Brain microvascular endothelial cell (primary cell): ENCODE measurements around the gene MET.

ENCODE experiments used
- DNase-seq: peaks from one replicate; pipeline ENCODE4 v3.0.0-alpha.2; 2020
- H3K27ac ChIP-seq: fragments of 250-450 bp; sonication (Bioruptor Pico); 2 replicates; pipeline ENCODE4 v1.5.1; 2020; ENCODE audit warnings: mild to moderate bottlenecking, moderate library complexity
- H3K27me3 ChIP-seq: fragments of 250-450 bp; sonication (Bioruptor Pico); replicated peaks from 2 replicates; pipeline ENCODE4 v1.5.1; 2020; ENCODE audit warnings: mild to moderate bottlenecking
- H3K36me3 ChIP-seq: fragments of 250-450 bp; sonication (Bioruptor Pico); replicated peaks from 2 replicates; pipeline ENCODE4 v1.5.1; 2020; ENCODE audit warnings: mild to moderate bottlenecking
- H3K4me3 ChIP-seq: 2 replicates; pipeline ENCODE4 v1.5.1; 2011; ENCODE audit warnings: low read depth, mild to moderate bottlenecking, control low read depth, low read length, moderate library complexity
- in situ Hi-C: cut with HindIII; loops from 2 replicates; pipeline ENCODE4 v1.10.0; 2017; ENCODE audit warnings: low sequenced_read_pairs, low pct_ligation_motif_present
- TF ChIP-seq, protein P1 (sequence below): IDR thresholded peaks from 2 replicates; pipeline ENCODE4 v1.5.1; 2011; ENCODE audit warnings: low read depth, mild to moderate bottlenecking, moderate library complexity, low read length, control low read depth, inconsistent platforms; ENCODE audit errors: missing control alignments

MET gene

DNA sequence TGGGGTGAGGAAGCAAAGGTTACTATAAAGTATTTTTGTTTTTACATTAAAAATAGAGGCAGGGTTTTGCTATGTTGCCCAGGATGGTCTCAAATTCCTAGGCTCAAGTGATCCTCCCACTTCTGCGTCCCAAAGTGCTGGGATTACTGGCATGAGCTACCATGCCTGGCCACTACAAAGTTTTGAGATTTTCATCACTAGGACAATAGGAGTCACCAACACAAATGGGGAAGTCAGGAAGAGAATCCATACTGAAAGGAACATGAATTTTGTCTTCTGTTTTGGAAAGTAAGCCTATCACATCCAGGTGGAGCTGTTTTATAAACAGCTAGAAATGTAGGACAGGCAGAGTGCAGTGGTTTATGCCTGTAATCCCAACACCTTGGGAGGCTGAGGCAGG, 170.4 kb downstream of the MET start:
- Histone ChIP-seq H3K36me3 (no peaks in the 10 kb centered on the region), H3K27ac (no peak overlapping the region), H3K27me3 (no peaks in the 10 kb centered on the region), H3K4me3 (no peak overlapping the region)
- TF ChIP-seq, protein P1, sequence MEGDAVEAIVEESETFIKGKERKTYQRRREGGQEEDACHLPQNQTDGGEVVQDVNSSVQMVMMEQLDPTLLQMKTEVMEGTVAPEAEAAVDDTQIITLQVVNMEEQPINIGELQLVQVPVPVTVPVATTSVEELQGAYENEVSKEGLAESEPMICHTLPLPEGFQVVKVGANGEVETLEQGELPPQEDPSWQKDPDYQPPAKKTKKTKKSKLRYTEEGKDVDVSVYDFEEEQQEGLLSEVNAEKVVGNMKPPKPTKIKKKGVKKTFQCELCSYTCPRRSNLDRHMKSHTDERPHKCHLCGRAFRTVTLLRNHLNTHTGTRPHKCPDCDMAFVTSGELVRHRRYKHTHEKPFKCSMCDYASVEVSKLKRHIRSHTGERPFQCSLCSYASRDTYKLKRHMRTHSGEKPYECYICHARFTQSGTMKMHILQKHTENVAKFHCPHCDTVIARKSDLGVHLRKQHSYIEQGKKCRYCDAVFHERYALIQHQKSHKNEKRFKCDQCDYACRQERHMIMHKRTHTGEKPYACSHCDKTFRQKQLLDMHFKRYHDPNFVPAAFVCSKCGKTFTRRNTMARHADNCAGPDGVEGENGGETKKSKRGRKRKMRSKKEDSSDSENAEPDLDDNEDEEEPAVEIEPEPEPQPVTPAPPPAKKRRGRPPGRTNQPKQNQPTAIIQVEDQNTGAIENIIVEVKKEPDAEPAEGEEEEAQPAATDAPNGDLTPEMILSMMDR = no peak
- in situ Hi-C loops = no loop called here
- DNase-seq = no peak

DNA sequence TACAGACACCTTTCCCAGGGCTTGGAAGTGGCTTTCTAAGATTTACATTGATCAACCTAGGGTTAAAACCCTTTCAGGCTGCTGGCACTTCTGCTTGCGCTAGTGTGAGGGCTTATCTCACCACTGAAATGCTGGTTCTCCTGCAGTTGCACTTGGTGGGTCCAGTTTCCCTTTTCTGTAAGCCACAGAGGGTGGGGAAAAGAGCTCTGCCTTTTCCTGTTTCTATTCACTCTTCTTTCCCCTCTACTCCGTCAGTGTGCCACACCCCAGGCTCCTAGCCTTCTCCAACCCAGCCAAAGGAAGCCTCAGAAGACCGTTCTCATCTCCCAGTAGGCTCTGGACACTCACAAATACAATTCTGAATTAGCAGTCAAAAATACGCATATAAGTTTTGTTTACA, 171.4 kb downstream of the MET start:
- Histone ChIP-seq H3K4me3 (no peak overlapping the region), H3K27me3 (no peaks in the 10 kb centered on the region), H3K36me3 (no peaks in the 10 kb centered on the region), H3K27ac (no peak overlapping the region)
- in situ Hi-C loops = no loop called here
- DNase-seq = no peak
- TF ChIP-seq, protein P1 = no peak
